Gastroesophageal sphincter (tissue), 3 donors: ENCODE data around the gene USP24.

Experiments used
- CTCF ChIP-seq, 4 experiments: fragments of 200-600 bp in 2 of 4; fragments of 450-650 bp in 2 of 4; sonication (generic) in 1 of 4; IDR thresholded peaks; one replicate each; pipeline ENCODE4 v1.5.1; 2017 to 2019; ENCODE audit warnings: antibody characterized with exemption in 4 of 4, mild to moderate bottlenecking in 2 of 4, moderate library complexity in 2 of 4
- EP300 ChIP-seq: sonication (generic); formaldehyde crosslinking; IDR thresholded peaks from one replicate; pipeline ENCODE4 v1.6.1; 2017; ENCODE audit warnings: antibody characterized with exemption, mild to moderate bottlenecking

DNA sequence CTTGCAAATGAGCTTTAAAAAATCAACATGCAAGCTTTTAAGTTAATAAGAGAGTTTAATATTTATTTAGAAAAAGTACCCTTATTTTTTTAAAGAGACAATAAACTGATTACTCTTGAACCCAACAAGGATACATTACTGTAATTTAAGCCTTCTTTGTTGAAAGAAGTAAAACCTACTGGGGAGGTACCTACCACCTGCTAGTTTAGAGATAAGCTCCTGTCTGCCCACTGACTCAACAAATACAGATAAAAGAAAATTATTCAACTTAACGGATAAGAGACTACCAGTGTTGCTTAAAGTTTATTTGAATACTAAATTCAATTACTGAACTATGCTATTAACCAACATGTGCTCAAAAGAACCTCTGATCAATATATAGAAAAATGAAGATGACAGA, 23.1 kb downstream of the USP24 start:
- no peak for TF ChIP-seq CTCF (IDR thresholded peaks at IDR 0.05)
- no peak for TF ChIP-seq EP300
